Measurements from ENCODE around the gene HOXC5.

HOXC5 gene

DNA sequence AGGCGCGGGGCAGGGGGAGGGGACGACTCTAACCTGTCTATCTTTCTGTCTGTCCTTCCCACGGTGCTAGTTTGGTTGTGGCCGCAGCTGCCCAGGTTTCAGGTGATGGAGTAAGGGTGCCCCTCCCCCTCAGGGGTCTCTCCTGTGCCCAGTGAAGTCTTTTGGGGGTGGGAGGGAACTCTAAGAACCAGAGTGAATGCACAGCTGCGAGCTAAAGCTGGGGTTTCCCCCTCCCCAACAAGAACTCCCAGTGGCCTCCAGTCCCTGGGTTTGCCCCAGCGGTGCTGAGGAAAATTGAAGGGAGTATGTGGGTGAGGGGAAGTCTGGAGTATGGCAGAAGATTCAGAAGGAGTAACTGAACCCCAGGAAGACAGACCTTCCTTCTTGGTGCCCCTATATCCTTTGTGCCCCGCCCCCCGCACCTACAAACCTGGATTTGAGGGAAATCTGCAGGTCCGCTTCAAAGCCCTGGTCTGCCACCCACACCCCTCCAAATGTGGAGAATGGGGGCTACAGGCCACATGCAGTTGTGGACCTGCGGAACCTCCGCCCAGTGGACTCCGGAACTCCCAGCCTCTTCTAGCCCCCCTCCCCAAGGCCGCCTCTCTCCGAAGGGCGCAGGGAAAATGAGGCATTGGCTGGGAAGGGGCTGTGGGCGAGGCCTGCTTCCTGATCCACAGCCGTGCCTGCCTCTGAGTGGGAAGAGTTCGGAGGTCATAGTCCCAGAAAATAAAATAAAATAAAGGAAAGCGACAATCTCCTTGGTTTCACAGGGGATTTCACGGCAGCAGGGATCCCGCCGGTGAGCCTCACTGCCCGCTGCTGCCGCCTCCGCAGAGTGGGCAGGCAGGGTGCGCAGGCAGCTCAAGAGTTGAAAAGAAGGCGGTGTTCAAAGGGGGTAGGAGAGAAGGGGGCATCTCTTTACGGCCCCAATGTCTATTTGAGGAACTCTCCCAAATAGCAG, 36.3 kb upstream of the HOXC5 start:
- DNase-seq, result no peak

DNA sequence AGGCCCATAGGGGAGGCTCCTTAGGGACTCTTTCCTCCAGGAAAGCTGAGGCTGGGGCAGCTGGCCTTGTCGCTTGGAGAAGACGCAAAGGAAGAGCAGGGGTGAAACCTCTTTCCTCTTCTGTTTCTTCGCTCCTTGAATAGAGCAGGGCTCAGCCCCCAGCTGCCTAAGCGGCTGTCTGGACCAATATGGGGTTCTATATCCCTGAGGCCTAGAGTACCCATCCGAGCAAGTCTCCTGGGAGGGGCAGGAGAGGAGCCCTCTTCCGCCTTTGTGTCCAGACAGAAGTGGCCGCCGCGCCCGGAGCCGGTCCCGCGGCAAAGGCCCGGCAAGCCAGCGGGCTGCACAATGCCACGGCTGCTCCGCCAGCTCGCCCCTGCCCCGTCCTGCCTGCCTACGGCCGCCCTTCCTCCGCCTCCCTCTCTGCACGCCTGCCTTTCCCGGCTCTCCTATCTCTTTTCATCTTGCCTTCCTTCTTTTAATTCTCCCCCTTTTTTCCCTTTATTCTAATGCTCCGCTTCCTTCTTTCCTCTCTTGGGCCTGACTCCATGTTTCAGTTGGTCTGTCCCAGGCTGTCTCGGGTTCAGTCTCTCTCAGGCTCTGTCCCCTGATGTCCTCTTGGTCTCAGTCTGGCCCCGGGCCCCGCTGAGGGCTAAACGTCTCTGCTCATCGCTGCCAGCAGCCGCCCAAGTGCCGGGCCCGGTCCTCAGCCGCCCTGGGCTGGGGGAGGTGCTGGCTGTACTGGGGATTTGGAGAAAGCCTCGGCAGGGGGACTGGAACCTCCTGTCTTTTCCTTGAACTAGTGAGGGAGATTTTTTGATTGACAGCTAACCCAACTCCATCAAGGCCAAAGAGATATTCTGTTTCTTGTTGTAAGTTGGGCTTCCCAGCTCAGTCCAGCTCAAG, 35.4 kb upstream of the HOXC5 start:
- no peak for DNase-seq

DNA sequence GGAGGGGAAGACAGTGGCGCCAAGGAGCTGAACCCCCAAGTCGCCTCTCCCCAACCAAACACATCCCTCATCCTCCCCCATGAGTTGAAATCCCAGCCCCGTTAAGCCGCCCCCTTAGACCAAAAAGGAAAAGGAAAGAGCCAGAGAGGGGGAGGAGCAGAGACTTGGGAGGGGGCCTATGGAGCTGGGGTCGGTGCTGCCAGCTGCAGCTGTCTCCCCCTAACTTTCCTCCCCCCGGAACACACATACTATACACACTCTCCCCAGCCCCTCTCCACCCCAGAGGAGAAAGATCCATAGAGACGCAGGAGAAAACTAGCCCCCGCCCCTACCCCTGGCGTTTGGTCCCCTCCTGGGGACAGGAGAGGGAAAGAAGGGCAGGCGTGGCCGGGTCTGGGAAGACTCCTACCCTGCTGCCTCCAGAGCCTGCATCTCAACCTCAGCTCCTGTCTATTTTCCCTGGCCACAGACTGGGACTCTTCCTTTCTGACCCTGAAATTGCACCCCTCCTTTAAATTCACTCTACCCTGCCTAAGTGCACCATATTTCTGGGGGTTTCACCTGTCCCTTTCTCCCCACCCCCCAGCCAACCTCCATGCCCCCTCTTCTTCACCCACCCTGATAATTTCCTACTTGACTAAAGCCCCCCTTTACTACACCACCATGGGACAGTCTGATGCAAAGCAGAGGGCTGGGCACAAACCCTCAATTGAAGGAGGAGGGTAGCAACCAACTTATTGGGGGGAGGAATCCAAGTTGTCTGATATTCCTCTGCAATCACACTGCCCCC, 34.5 kb upstream of the HOXC5 start:
- no peak for DNase-seq

DNA sequence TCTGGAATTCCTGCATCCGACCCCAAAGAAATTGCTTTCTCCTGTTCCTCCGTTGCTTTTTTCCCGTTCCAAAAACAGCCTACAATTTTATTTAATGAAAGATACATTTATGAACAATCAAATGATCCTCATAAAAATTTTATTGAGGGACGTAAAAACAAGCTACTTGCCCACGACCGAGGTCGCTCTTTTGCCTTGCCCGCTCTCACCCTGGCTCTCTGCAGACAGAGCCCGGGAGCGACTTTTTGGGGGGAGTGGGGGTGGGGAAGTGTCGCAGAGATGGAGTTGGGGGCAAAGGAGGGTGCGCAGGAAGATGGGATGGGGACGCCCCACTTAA, 34.0 kb upstream of the HOXC5 start:
- no peak for DNase-seq

DNA sequence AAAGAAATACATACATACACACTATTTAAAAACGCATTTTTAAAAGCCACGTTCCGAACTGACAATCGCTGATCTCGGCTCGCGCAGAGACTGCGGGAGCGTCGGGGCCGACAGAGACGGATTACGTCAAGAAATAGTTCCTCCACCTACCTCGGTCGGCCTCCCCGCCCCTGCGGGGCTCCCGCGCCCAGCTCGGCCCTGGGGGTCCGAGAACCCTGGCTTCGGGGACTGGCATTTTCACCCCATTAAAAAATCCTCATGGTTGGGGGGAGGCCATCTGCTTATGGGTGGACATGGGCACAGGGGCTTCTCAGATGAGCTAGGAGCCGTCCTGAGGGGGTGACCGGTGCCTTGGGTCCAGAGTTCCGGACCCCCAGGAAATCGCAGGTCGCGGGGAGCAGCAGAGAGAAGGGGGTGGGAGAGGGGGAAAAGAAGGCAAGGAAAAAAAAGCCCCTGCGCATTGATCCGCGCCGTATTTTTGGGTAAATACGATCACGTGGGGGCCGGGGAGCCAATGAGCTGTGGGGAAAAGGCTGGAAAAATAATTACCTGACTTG, 33.2 kb upstream of the HOXC5 start:
- DNase-seq, result peak; percentile 11 to 67

DNA sequence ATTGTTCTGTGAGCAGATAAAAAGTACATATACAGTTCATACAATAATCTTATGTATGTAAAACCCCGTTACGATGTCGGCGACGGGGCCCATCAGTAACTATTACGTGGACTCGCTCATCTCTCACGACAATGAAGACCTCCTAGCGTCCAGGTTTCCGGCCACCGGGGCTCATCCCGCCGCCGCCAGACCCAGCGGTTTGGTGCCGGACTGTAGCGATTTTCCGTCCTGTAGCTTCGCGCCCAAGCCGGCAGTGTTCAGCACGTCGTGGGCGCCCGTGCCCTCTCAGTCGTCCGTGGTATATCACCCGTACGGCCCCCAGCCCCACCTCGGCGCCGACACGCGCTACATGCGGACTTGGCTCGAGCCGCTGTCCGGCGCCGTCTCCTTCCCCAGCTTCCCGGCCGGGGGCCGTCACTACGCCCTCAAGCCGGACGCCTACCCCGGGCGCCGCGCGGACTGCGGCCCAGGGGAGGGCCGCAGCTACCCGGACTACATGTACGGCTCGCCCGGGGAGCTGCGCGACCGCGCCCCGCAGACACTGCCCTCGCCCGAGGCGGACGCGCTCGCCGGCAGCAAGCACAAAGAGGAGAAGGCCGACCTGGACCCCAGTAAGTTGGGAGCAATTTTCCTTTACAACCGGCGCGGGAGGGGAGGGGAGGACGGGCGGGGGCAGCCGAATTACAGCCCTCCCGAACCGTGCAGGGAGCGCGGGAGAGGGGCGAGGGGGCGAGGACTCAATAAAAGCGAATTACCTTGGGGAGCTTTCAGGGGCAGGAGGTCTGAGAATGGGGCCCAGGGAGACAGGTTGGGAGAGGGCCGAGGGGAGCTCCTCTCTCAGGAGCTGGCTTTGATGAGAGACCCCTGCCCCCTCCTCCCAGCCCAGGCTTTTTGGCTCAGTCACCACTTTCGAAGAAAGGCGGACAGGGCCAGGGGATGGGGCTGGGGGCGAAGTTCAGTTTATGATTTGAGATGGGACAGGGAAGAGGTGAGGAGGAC, 32.4 kb upstream of the HOXC5 start, which contains the start of gene HOXC9:
Gene HOXC9, plus strand, starts transcription at position 46 of the 999 bp plus-strand sequence. Its CDS starts 28 bp downstream, at position 74.
- no peak for DNase-seq

DNA sequence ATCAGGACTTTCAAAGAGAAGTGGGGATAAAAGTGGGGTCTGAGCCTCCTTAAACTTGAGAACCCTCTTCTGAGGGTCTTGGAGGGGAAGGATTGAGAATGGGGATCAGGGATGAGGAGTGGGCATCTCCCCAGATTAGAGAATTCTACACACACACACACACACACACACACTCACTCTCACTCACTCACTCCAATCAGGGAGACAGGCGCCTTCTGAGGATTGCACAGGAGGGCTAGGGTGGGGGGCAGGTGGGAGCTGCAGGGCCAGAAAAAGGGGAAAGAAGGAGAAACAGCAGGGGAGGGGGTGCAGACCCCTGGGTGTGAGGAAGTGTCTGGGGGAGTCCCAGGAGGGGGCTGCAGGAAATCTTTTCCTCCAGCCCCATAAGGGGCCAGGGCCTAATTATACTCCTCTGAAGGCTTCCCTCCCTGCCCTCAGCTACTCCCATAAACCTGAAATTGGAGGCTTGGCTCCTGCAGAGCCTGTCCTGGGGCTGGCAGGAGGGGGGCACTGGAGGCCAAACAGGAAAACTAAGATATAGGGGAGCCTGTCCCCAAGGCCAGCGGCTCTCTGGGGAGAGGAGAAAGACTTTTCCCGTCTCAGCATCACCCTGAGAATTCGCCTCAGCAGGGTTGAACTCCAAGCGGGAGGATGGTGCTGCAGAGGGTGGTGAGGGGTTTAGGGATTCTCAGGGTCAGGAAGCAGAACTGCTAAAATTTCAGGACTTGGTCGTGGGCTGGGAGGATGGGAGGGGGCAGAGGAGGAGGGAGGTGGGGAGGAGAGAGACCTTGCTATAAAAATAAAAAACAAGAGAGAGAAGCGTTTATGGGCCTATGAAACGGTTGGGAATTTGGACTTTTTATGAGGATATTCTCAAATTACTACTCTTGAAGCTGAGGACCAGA, 31.3 kb upstream of the HOXC5 start:
- no peak for DNase-seq

DNA sequence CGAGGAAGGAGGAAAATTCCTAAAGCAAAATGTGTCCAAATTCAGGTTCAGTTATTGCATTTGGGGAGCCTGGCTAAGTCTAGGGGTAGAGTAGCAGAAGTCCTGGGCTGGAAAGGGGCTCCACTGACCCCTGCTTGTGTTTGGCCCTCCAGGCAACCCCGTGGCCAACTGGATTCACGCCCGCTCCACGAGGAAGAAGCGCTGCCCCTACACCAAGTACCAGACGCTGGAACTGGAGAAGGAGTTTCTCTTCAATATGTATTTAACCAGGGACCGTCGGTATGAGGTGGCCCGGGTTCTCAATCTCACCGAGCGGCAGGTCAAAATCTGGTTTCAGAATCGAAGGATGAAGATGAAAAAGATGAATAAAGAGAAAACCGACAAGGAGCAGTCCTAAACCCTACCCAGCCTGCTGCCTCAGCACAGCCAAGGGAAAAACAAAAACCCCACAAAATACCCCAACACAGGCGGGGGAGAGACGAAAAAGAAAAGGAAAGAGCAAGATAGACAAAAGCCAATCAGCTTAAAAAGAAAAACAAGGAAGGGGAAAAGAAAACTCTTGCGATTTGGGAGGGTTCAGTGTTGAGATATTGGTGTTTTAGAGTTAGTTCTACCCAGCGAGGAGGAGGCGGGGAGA, 30.5 kb upstream of the HOXC5 start:
- DNase-seq, result no peak

DNA sequence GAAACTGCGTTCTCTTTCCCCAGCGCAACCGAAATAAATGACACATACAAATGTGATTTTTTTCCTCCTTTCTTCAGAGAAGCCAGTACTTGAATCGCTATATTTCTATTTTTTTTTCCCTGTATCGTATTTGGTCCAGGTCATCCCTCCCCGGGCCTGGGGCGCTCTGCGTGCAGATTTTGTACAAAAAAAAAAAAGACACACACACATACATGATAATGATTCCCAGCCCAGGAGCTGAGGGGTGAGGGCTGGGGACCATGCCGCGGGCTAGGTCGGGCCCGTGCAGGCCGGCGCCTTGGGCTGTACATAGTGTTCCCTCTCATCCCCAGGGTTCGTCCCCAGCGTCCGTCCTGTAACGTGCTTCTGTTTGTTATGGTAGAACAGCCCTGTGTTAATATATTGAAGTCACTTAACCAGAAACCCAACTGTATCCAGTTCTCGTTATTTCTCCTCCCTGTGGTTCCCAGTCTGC, 29.9 kb upstream of the HOXC5 start:
- DNase-seq, result no peak

DNA sequence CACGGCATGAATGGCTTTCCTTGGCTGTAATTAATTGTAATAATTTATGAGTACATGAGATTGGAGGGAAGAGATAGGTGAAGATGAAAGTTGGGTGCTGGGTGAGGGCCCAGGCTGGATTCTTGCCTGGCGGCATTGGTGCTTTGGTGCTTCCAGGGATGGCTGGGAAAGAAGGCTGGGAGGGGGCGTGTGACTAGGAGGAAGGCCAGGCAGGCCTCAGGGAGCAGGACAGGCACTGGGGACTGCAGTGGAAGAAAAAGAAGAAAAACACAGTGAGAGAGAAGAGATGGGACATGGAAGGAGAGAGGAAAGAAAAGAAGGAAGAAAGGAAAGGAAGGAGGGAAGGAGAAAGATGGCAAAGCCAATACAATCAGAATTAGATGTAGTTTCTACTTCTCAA, 29.2 kb upstream of the HOXC5 start:
- no peak for DNase-seq

DNA sequence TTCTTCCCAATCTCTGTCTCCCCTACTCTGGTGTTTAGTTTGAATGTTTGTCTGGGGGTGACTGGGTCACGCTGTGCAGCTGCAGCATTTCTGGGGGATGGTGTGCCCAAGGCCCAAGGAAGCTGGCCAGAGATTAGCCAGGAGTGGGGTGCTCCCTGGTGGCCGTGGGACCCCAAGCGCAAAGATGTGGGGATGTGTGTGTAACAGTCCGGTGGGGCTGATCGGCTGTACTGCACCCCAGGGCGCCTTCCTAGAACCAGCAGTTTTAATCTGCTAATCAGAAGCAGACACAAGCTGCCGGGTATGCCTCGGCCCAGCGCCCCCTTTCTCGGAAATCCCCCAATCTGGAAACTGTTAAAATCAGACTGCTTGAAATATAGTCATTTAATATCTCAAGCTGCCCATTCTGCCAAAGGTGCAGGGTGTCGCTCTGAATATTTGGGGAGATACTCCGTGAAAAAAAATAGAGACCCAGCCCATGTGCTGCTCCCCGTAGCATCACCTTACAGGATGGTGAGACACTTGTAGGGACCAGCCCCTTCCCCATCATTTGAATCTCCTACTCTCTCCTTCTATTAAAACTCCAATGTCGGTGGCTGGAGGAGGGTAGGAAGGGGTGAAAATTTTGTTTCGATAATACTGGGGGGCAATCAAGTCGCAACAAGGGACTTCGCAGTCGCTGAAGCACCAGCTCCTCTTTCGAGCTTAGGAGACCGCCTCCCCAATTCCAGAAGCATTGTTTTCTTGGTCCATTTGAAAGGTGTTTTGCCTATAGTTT, 28.6 kb upstream of the HOXC5 start:
- DNase-seq, result no peak

DNA sequence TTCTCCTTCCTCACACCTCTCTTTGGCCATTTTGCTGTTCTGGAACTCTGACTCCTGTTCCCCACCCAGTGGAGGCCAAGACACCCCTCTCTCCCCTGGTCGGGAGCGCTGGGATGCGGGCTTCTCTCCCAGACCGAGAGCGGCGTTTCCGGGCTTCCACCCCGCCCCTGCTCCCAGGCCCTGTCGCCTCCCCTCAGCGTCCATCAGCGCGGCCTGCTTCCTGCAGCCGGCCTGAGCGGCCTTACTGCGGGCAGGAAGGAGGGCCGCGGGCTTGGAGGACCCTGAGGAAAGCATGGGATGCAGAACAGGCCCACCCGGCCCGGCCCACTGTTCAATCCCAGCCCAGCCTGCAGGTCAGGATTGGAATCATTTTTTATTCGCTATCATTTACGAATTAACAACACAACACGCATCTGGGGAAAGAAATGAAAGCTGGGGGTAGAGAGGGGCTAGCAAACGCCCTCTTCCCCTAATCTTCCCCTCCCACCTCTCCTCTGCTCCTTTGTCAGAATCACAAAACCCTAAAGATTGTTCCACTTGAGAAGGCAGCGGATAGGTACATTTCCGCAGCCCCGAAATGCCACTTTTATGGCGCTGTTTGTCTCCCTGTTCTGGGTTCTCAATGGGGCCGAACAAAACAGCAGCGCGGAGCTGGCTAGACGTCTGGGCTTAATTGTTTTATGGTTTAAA, 27.9 kb upstream of the HOXC5 start:
- DNase-seq, result no peak

DNA sequence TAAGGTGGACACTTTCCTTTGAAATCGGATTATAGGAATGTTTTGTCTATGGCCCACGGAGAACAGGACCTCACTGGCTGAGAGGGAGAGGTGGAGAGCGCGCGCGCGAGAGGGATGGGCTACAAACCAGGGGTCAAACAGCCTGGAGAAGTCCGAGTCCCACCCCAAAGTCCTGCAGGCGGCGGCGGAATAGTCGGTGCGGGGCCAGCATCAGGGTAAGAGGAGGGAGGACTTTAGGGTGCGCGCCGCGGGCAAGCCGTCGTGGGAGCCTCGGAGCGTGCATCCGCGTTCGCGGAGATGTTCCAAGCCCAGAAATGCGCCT, 27.4 kb upstream of the HOXC5 start:
- no peak for DNase-seq

DNA sequence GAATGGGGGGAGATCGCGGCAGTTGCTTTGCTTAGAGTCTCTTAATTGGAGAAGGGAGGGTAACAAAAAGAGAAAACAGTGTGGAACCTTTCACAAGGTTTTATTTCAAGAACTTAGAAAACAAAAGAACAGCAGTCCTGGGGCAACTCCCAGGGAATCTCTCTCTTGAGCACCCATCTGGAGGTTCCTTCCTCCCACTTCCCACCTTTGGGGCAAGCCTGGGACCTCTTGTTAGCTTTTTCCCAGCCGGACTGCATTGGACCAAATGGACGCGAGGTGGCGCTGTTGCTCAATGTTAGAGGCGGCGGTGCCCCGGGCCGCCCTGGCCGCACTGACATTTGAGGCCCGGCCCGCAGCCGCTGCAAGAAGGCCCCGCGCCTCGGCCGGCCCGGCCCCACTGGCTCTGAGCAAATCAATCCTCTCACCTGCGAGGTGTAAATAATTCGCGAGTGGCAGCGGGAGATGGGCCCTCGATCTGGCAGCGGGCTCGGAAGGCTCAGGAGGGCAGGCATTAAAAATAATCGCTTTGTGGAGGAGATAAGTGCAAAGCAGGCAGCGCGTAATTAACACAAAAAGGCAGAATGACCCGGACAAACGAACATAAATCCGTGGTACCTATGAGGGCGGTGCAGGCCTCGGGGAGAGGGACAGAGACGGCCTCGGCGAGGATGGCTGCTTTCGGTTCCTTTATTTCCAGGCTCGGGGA, 26.8 kb upstream of the HOXC5 start:
- DNase-seq, result peak; percentile 52 to 66

DNA sequence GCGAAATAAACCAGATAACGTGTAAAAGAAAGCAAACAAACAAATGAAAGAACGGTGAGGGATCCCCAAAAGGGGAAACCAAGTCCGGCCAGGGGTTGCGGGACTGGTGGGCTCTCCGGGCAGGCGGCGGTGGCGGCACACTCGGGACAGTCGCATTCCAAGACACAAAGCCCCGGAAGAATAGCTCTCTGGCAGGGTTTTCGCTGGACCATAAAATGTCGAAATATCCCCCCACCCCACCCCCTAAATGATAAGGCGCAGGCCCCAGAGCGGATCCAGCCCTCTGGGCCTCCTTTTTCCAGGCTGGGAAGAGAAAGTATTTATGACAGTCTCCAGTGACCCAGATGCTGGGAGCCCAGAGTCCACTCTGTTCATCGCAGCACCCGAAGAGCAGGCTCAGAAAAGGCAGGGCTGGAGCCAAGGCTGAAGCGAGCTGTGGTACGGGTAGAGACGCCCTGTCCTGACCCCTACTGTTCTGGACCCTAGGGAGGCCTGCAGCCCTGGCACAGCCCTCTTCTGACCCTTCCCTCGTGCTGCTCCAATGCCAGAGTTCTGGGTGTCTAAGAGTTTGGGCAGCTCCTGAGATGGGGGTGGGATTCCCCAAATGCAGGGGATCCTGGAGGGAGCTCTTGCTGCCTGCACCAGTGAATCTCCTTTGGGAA, 26.2 kb upstream of the HOXC5 start:
- DNase-seq, result no peak

DNA sequence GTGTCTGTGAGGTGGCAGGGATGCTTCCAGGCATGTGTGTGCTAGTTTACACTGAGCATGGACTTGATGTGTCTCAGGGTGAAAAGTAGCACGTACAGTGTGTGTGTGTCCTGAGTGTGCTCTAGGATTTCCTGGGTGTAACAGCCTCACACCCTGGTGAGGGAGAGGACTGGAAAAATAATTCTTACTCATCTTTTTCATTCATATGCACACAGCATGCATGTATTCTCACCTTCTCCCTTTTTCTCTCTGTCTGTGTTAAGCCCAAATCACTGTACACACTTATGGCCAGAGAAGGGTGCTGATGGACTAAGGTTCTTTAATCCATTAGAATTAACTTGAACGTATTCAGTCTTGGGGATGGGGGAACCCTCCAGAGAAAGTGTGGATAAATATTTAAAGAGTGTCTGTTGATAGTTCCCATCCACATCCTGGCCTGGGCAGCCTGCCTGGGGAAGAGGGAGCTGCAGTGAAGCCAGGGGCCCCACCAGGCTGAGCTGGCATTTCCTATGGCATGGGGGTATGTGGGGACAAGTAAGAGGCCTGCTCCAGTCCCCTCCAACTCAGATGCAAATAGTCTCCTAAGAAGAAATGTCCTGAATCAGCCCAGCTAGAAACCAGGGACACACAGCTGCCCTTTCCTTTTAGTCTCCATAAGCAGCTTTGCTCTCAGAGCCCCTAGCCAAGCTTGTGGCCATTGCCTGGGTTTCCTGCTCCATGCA, 25.2 kb upstream of the HOXC5 start:
- no peak for DNase-seq

DNA sequence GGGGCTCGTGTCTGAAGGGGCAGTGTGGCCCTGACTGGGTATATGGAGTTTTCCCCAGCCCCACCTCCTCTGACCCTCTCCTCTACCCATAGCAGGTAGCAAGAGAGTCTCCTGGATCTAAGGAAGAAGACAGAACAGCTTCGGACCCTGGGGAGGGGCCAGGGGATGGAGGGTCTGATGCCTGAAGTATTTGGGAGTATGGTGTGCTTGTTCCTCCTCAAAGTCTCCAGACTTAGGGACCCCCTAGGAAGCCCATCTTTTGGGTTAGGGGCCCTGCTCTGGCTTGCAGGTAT, 24.6 kb upstream of the HOXC5 start:
- DNase-seq, result no peak
